GM08714 (cell line): Measurements from ENCODE around the gene PPP1R12B.
A peak's percentile ranks its signal among the peaks of the same experiment; 100 is the strongest.
"Not testable (repeated sequence)": the region's sequence is repeated elsewhere in the genome, so short reads cannot be mapped to it uniquely, and the experiment has no call there.

ENCODE experiments used
- H3K4me3 ChIP-seq: fragments of 200-500 bp; sonication (Bioruptor generic); 2 replicates; pipeline ENCODE4 v1.5.1; 2014; ENCODE audit warnings: mild to moderate bottlenecking, low read length, inconsistent platforms
- ZNF274 ChIP-seq: IDR thresholded peaks from 2 replicates; pipeline ENCODE4 v1.6.1; 2012; ENCODE audit warnings: mild to moderate bottlenecking, low read depth, low read length

The PPP1R12B gene

GRCh38 chr1:202319381-202320080, 29.0 kb upstream of the PPP1R12B start:
- H3K4me3 ChIP-seq: no peak overlapping the region
- TF ChIP-seq ZNF274: no peak

- no peak overlapping the region for H3K4me3 ChIP-seq
- no peak for TF ChIP-seq ZNF274
Measured at GRCh38 chr1:202320081-202320405, 28.5 kb upstream of the PPP1R12B start.

DNA sequence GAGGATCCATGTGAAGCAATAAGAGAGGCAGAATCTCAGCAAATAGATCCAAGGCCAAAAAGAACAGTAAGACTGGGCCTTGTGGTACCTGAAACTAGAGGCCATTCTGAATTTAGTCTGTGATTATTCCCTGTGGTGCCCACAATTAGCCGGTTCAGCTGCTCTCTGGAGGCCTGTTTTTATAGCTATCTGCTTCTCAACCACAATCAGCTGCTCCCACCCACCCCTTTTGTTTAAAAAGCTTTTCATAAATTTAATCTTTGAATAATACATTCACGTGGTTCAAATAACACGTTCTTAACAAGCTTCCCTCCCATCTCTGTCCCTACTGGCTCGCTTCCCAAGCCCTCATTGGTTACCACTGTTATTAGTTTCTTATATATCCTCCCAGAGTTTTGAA, 24.8 kb upstream of the PPP1R12B start:
- no peak for TF ChIP-seq ZNF274
- no peak overlapping the region for H3K4me3 ChIP-seq

DNA sequence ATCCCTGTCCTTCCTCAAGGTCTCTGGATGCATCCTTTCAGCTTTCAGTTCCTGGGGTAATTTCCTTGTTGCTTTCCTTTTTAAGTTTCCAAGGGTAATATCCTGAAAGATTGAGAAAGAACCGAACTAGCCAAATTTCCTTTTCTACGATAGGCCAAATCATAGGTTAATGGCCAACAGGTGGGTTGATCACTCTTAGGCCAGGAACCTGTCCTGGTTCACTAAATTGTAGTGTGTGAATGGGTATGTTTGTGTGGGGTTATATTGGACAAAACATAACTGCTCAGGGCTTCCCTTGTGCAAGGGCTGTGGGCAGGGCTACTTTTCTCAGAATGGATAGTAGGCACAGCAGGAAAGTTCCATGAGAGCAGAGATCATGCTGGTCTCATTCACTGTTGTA, 23.9 kb upstream of the PPP1R12B start:
- TF ChIP-seq ZNF274: no peak

GRCh38 chr1:202329891-202330290, 18.6 kb upstream of the PPP1R12B start:
- TF ChIP-seq ZNF274: no peak
- no peak overlapping the region for H3K4me3 ChIP-seq

More for the DNA sequence above, 23.9 kb upstream of the PPP1R12B start:
- H3K4me3 ChIP-seq: no peak overlapping the region

GRCh38 chr1:202333861-202334260, 14.6 kb upstream of the PPP1R12B start:
- H3K4me3 ChIP-seq: no peak overlapping the region
- no peak for TF ChIP-seq ZNF274

GRCh38 chr1:202343652-202344349, 4.7 kb upstream of the PPP1R12B start:
- TF ChIP-seq ZNF274: no peak
- H3K4me3 ChIP-seq: no peak overlapping the region

GRCh38 chr1:202348005-202348508, 442 bp upstream of the PPP1R12B start:
- no peak for TF ChIP-seq ZNF274
- no peak overlapping the region for H3K4me3 ChIP-seq

- no peak for TF ChIP-seq ZNF274
- peak overlapping the region; percentile 97 for H3K4me3 ChIP-seq
Measured at GRCh38 chr1:202349206-202349928, 868 bp downstream of the PPP1R12B start.

DNA sequence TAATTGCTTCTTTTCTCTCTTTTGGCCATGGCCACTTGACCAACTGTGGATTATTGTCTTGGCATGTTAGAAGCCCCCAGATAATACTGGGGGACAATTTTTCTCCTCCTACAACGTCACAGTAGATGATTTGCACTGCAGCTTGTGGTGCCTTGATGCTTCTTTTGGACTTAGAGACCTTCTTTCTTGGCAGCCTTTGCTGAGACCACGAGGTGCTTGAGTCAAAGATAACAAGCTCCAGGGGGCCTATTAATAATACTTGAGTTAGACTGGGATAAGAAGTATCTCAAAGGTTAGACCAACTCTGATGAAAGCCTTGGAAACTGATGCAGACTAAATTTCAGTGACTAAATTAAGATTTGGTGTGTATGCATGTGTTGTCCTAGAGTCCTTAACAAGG, 3.2 kb downstream of the PPP1R12B start:
- no peak for TF ChIP-seq ZNF274
- H3K4me3 ChIP-seq: no peak overlapping the region

DNA sequence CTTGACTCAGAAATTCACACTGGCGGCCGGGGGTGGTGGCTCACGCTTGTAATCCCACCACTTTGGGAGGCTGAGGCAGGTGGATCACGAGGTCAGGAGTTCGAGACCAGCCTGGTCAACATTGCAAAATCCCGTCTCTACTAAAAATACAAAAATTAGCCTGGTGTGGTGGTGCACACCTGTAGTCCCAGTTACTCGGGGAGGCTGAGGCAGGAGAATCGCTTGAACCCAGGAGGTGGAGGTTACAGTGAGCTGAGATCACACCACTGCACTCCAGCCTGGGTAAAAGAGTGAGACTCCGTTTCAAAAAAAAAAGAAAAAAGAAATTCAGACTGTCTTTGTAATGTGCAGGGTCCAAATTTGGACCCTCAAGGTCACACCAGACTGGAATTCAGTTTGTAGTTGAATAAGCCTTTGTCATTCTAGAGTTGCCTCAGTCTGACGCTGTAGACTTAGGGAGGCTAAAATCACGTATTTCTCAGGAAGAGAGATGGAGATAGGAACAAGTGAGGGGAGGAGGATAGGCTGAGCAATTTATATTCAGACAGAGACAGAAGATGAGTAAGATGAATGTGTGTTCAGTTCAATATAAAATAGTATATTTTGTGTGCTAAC, 4.2 kb downstream of the PPP1R12B start:
- not testable (repeated sequence) for H3K4me3 ChIP-seq

DNA sequence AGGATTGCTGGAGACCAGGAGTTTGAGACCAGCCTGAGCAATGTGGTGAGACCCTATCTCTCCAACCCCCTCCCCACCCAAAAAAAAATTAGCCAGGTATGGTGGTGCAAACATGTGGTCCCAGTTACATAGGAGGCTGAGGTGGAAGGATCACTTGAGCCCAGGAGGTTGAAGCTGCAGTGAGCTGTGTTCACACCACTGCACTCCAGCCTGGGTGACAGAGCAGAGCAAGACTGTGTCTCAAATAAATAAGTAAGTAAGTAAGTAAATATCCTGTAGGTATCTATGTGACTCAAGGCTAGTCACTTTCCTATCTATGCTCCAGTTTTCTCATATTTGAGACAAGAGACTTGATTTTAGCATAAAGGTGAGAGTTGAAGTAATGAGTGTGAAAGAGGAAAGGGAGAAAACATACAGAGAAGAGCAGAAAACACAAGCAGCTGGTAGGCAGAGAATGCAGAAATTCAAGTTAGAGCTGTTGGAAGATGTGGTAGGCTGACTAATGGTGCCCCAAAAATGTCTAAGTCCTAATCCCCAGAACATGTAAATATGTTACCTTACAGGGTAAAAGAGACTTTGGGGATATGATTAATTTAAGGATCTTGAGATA, 7.5 kb downstream of the PPP1R12B start:
- no peak overlapping the region for H3K4me3 ChIP-seq
- TF ChIP-seq ZNF274: no peak

DNA sequence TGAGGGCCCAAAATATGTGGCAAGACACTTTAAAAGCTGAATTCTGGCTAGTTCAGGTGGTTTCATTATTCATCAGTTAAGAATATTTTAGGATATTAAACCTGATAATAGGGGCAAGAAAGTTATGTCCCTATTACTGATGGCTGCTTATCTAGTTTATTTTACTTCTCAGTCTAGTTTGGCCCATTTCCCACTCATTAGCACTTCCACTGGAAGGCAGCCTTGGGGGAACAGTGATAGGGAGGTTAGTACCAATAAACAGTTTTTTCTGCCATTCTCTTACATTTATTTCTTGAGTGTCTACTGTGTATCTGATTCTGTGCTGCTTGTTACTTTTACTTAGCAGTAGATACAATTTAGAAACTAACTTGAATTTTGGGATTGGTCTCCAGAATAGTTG, 9.0 kb downstream of the PPP1R12B start:
- no peak for TF ChIP-seq ZNF274
- no peak overlapping the region for H3K4me3 ChIP-seq

DNA sequence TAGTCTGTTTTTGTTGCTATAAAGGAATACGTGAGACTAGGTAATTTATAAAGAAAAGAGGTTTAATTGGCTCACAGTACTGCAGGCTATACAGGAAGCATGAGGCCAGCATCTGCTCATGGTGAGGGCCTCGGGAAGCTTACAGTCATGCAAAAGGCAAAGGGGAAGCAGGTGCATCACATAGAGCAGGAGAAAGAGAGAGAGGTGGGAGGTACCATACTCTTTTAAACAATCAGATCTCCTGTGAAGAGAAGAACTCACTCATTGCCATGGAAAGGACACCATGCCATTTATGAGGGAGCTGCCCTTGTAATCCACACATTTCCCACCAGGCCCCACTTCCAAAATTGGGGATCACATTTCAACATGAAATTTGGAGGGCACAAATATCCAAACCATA, 12.7 kb downstream of the PPP1R12B start:
- H3K4me3 ChIP-seq: no peak overlapping the region
- no peak for TF ChIP-seq ZNF274
